Mesenteric fat pad (tissue), 1 donor: ENCODE data around the gene ANAPC2. TPM values are rescaled to one million over a fixed set of nuclear protein-coding genes. Genes with fewer than 3 reads are reported as not detected.

Experiments
- DNase-seq: peaks from one replicate; pipeline ENCODE4 v3.0.0-alpha.2; 2020; ENCODE audit warnings: low spot score
- long read RNA-seq: library from polyadenylated mRNA; unstranded; transcript quantifications from one replicate; pipeline ENCODE4 v2.0.0, GENCODE V29; 2020
- total RNA-seq: library from RNA; stranded (reverse); fragmentation: NEBNext Ultra II Directional; extraction: Animal tissue kit (Norgen Biotek cat#: 25700); gene quantifications from one replicate; pipeline ENCODE4 v1.2.1, GENCODE V29; 2021
- donor health status: DM: yes; HTN: yes; CAD: no.

ANAPC2 gene, protein sequence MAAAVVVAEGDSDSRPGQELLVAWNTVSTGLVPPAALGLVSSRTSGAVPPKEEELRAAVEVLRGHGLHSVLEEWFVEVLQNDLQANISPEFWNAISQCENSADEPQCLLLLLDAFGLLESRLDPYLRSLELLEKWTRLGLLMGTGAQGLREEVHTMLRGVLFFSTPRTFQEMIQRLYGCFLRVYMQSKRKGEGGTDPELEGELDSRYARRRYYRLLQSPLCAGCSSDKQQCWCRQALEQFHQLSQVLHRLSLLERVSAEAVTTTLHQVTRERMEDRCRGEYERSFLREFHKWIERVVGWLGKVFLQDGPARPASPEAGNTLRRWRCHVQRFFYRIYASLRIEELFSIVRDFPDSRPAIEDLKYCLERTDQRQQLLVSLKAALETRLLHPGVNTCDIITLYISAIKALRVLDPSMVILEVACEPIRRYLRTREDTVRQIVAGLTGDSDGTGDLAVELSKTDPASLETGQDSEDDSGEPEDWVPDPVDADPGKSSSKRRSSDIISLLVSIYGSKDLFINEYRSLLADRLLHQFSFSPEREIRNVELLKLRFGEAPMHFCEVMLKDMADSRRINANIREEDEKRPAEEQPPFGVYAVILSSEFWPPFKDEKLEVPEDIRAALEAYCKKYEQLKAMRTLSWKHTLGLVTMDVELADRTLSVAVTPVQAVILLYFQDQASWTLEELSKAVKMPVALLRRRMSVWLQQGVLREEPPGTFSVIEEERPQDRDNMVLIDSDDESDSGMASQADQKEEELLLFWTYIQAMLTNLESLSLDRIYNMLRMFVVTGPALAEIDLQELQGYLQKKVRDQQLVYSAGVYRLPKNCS
- 39.3 TPM for total RNA-seq
- long read RNA-seq, partial matches to known transcripts = 2 of 7 reads
- long read RNA-seq, other reads (novel, unspliced or antisense) = 3 of 7 reads

- DNase-seq = peak; percentile 99
Measured at GRCh38 chr9:137188490-137189296, at the start of gene ANAPC2, which contains the start of gene SSNA1. Gene ANAPC2, minus strand, starts transcription at chr9:137188560. Its CDS starts 28 bp downstream, at chr9:137188532. Gene SSNA1, plus strand, starts transcription at chr9:137188676. Its CDS starts 51 bp downstream, at chr9:137188727.

DNA sequence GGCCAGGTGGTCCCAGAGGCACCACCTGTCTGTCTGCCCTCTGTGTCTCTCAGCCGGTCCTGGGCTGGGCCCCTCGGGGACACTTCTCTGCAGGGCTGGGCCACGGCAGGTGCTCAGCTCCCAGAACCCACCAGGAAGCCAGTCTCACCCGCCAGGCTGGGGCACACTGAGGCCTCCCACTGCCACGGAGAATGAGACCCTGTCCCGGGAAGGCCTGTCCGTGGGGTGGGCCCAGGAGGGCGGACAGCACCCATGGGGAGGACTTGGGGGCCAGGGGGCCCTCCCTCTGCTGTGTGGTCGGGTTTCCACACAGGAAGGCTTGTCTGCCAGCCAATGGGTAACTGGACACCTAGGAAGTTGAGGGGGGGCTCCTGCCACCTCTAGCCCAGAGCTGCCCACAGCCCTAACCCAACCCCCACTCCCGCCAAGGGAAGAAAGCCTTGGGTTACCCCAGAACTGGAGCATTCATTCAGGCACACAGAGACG, 48.6 kb upstream of the ANAPC2 start:
- no peak for DNase-seq

- peak; percentile 93 for DNase-seq
Measured at GRCh38 chr9:137236238-137236935, 48.0 kb upstream of the ANAPC2 start.

GRCh38 chr9:137235424-137236237, 47.3 kb upstream of the ANAPC2 start:
- DNase-seq = no peak

DNA sequence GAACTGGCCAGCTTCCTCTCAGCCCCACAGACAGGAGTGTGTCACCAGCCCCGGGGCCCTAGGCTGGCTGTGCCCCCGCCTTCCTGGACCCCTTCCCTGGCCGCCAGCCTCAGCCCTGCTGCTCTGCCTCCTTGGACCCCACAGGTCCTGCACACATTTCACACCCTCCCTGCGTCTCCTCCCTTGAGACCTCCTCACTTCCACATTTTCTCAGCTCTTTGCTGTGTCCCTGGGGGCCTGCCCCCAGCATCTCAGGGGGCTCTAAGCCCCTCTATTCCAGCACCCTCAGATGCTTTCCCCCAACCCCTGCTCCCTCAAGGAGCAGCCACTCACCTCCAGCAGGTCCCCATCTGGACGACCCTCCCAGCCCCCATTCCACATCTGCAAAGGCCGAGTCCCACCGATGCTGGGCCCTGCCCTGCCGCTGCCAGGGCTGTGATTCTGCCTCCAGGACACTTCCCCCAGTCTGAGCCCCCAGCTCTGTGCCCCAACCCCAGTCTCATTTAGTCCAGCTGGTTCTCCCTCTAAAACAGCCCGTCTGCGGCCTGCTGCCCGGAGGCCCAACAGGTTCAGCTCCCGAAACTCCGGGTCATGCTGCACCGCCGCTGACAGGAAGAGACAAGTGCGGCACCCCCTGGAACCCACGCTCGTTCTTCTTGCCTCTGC, 46.5 kb upstream of the ANAPC2 start:
- no peak for DNase-seq

DNA sequence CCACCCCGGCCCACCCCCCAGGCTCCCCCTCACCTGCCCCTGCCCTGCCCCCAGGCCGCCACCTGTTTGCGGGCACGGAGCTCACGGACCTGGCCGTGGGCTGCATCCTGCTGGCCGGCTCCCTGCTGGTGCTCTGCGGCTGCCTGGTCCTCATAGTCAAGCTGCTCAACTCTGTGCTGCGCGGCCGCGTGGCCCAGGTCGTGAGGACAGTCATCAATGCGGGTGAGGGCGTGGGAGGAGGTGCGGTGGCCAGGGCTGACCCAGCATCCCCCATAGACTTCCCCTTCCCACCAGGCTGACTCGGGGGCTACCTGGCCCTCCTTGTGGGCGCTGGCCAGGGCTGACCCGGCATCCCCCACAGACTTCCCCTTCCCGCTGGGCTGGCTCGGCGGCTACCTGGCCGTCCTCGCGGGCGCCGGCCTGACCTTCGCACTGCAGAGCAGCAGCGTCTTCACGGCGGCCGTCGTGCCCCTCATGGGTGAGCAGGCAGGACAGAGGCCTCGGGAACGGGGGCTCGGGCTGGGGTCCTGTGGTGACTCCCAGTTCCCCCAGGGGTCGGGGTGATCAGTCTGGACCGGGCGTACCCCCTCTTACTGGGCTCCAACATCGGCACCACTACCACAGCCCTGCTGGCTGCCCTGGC, 45.8 kb upstream of the ANAPC2 start:
- no peak for DNase-seq

GRCh38 chr9:137233143-137233980, 45.0 kb upstream of the ANAPC2 start:
- DNase-seq = no peak

GRCh38 chr9:137232510-137232909, 44.1 kb upstream of the ANAPC2 start:
- DNase-seq = no peak

GRCh38 chr9:137232101-137232500, 43.7 kb upstream of the ANAPC2 start:
- no peak for DNase-seq

DNA sequence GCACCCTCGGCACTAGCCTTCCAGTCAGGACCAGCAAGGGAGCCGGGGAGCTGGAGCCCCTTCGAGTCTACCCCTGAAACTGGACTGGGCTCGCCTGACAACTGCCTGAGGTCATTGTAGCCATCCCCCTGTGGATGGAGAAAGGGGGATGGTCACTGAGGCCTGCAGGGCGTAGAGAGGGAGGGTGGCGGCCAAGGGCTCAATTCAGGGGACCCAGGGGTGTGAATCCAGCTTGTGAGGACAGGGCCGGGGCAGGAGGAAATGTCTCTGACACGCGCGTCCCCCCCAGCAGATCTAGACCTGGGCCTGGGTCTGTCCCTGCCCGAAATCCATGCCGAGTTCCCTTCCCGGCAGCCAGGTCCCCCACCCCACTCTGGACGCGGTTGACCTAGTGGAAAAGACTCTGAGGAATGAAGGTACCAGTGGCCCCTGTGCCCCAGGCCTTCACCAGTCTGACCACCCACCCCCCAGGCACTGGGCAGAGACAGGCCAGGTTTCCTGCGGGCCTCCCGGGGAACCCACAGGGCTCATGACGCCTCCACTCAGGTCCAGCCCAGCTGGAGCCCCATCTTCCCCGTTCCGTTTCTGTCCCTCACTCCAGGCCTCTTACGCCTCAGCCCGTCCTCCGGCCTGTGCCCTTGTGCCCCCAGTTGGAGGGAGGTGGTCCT, 43.1 kb upstream of the ANAPC2 start:
- no peak for DNase-seq

DNA sequence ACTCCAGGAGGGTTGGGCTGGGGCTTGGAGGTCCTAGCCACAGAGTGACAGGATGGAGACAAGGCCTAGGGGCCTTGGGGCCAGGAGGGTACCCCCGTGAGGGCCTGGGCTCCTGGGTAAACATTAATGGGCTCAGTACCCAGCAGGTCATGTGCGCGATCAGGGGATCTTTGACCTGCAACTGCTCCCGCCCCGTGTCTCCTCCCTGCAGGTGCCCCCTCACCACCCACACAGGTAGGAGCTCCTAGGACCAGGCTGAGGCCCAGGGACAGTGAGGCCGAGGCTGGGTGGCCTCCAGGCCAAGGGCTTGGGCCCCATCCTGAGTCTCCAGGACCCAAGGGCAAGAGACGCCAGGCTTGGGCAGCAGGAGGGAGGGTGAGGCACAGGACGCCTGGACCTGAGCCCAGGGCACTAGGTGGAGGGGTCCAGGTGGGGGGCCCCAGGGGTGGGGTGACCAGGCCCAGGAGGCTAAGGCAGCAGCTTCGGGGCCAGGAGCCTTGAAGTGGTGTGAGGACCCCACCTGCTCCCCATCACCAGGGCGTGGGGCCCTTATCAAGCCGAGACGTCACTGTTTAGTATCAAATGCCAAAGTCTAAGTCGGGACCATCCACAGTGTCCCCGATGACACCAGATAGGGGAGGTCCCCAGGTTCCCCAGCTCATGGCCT, 42.5 kb upstream of the ANAPC2 start, which contains the start of gene SLC34A3:
Gene SLC34A3 (plus strand): TSS at position 197 of the 667 bp plus-strand sequence. CDS start 802 bp downstream, outside the sequence.
- no peak for DNase-seq

DNA sequence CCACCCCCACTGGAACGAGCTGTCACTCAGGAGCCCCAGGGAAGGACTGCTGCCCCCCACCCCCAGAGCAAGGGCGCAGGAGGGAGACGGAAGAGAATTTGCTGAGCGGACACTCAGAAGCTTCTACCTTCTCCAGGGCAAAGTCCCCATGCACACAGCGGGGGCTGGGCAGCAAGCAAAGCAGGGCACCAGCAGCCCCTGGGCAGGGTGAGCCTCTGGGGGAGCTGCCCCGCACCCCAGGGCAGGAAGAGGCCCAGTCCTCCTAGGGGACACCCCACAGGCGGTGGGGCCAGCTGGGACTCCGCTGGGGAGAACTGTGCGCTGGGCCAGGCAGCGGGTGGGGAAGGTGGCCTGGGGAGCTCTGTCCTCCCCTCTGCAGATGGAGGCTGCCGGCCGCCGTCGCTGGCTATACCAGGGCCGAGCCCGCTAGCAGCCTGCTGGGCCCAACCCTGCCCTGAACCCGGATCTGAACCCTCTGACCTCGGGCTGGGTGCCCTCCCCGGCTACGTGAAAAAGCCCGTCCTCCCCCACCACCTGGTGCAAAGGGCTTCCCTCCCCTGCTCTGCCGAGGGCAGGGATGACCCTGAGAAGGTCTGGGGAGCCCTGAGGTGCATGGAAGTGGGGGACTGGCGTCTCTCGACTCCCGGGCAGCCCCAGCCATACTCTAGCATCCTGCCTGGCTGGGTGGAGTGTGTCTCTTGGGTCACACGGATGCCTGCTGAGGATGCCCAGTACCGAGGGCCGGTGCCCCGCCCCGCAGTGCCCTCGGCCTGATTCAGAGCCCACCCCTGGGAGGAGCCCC, 41.7 kb upstream of the ANAPC2 start:
- no peak for DNase-seq

DNA sequence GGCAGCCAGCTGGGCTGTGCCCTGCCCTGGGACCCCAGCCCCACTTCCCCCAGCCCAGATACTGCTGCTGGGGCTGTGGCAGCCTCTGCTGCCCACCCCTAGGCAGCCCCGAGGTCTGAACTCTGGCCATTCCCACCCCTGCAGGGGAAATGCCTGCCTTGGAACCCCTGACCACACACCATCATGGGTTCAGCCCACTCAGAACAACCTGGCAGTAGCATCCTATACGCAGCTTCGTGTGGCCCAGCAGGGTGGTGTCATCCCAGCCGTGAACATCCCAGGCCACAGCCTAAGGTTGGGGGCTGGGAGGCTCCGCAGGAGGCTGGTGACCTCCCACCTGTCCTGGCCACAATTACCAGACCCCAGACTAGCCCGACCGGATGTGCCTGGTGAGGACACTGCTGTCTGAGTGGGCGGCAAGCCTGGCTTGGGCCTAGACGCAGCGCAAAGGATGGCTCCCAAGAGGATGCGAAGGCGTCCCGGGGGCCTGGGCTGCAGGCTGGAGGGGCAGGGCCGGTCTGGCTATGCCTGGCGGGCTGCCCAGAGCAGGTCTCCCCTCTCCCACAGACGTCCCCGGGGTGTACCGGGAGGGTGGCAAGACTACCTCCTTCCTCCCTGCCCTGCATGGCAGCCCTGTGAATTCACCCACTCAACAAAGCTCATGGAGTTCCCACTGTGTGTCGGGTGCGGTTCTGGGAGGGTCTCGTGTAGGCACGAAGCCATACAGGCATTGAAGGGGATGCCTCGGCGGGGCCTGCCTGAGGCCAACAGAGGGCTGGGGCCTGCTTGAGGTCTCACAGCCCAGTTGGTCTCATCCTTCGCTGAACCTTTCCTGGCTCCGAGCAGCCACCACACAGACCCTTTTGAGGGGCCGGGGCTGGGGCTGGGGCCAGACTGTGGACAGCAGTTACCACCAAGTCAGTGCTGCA, 40.9 kb upstream of the ANAPC2 start:
- DNase-seq = no peak

DNA sequence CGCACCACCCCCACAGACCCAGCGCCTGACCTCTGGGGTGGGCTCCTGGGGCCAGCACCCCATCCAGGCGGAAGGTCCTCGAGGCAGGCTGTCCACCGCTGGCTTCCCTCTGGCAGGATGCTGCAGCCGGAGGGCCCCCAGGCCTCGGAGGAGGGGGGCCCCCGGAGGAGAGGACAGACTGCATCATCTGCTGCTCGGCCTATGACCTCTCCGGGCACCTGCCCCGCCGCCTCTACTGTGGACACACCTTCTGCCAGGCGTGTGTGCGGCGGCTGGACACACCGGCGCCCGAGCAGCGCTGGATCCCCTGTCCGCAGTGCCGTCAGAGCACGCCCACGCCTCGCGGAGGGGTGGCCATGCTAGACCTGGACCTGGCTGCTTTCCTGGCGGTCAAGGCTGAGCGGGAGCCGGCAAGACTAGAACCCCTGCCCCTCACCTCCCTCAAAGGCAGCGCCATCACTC, 40.2 kb upstream of the ANAPC2 start:
- DNase-seq = no peak
